DND-41 (cell line): ENCODE measurements around the gene ULK2.

Experiments
- ATAC-seq: fragments of 200-7000 bp; cut with Tn5 transposase; 3 replicates; pipeline ENCODE4 v1.9.1; 2021; ENCODE audit warnings: low read depth; ENCODE audit not compliant: insufficient read depth
- DNase-seq: peaks from one replicate; pipeline ENCODE4 v3.0.0-alpha.2; 2020
- H2AFZ ChIP-seq: 2 replicates; pipeline ENCODE4 v1.6.0; 2012; ENCODE audit warnings: low read depth, low read length
- H3K27ac ChIP-seq: 2 replicates; pipeline ENCODE4 v1.5.1; 2012; ENCODE audit warnings: low read length, inconsistent platforms
- H3K27me3 ChIP-seq: fragments of 200-600 bp; sonication (generic); 2 replicates; pipeline ENCODE4 v1.6.0; 2012; ENCODE audit warnings: low read length, mild to moderate bottlenecking, inconsistent platforms; ENCODE audit not compliant: insufficient read depth, poor library complexity
- H3K36me3 ChIP-seq: 2 replicates; pipeline ENCODE4 v1.5.1; 2012; ENCODE audit warnings: low read length, inconsistent platforms; ENCODE audit not compliant: insufficient read depth
- H3K4me1 ChIP-seq: 2 replicates; pipeline ENCODE4 v1.5.1; 2012; ENCODE audit warnings: mild to moderate bottlenecking, low read length; ENCODE audit not compliant: insufficient read depth
- H3K4me2 ChIP-seq: 2 replicates; pipeline ENCODE4 v1.6.0; 2012; ENCODE audit warnings: mild to moderate bottlenecking, moderate library complexity, low read length, inconsistent platforms; ENCODE audit not compliant: insufficient read depth
- H3K4me3 ChIP-seq, 2 experiments: fragments of 200-600 bp in 1 of 2; shearing (Covaris generic) in 1 of 2; 2 replicates each; pipeline ENCODE4 v1.5.1; 2012 to 2016; ENCODE audit warnings: inconsistent platforms in 2 of 2, low read length in 2 of 2, mild to moderate bottlenecking in 2 of 2, low read depth in 1 of 2, moderate library complexity in 1 of 2
- H3K79me2 ChIP-seq: 2 replicates; pipeline ENCODE4 v1.6.0; 2012; ENCODE audit warnings: low read length, inconsistent platforms; ENCODE audit not compliant: insufficient read depth
- H3K9ac ChIP-seq: 2 replicates; pipeline ENCODE4 v1.6.0; 2012; ENCODE audit warnings: low read depth, mild to moderate bottlenecking, inconsistent platforms, low read length, moderate library complexity
- H3K9me3 ChIP-seq: 2 replicates; pipeline ENCODE4 v1.5.1; 2012; ENCODE audit warnings: low read length, moderate library complexity, mild to moderate bottlenecking, inconsistent platforms; ENCODE audit not compliant: insufficient read depth, severe bottlenecking
- H4K20me1 ChIP-seq: 2 replicates; pipeline ENCODE4 v1.6.0; 2012; ENCODE audit warnings: low read length; ENCODE audit not compliant: insufficient read depth
- EZH2 ChIP-seq: IDR thresholded peaks from 3 replicates; pipeline ENCODE4 v1.6.1; 2012; ENCODE audit warnings: borderline replicate concordance, low read depth, mild to moderate bottlenecking, moderate library complexity, low read length, inconsistent platforms; ENCODE audit not compliant: severe bottlenecking
- TF ChIP-seq, protein P1 (sequence below): IDR thresholded peaks from 2 replicates; pipeline ENCODE4 v1.5.1; 2012; ENCODE audit warnings: borderline replicate concordance, low read length, moderate library complexity, mild to moderate bottlenecking; ENCODE audit not compliant: poor library complexity, severe bottlenecking; ENCODE audit errors: extremely low read depth

Gene ULK2

DNA sequence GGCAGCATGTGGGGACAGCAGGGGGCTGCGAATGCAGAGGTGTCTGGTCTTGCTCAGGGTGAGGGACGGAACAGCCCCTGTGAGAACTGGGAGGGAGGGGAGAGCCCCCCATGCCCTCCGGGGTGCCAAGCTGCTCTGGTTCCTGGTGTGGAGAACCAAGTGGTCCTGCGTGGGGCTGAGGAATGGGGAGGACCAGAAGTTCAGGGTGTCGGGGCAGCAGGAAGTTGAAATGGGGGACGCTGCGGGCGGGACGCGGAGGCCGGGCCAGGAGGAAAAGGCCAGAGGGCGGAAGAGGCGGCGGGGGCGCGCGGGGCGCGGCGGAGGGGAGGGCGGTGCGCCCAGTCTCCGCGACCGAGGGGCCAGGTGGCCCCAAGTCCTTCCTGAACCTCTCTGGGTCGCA, 123.2 kb downstream of the ULK2 start:
- Histone ChIP-seq H4K20me1 (peaks cover 2% of the 10 kb centered on the region; the same call in 1 of the 2 replicates), H3K27ac (no peak overlapping the region), H2AFZ (no peak overlapping the region), H3K79me2 (no peaks in the 10 kb centered on the region), H3K9me3 (no peaks in the 10 kb centered on the region), H3K36me3 (no peaks in the 10 kb centered on the region), H3K4me3 (no peak overlapping the region), H3K27me3 (no peaks in the 10 kb centered on the region), H3K4me1 (no peaks in the 10 kb centered on the region), H3K4me2 (no peak overlapping the region), H3K9ac (no peak overlapping the region)
- TF ChIP-seq EZH2 = no peak
- TF ChIP-seq, protein P1, sequence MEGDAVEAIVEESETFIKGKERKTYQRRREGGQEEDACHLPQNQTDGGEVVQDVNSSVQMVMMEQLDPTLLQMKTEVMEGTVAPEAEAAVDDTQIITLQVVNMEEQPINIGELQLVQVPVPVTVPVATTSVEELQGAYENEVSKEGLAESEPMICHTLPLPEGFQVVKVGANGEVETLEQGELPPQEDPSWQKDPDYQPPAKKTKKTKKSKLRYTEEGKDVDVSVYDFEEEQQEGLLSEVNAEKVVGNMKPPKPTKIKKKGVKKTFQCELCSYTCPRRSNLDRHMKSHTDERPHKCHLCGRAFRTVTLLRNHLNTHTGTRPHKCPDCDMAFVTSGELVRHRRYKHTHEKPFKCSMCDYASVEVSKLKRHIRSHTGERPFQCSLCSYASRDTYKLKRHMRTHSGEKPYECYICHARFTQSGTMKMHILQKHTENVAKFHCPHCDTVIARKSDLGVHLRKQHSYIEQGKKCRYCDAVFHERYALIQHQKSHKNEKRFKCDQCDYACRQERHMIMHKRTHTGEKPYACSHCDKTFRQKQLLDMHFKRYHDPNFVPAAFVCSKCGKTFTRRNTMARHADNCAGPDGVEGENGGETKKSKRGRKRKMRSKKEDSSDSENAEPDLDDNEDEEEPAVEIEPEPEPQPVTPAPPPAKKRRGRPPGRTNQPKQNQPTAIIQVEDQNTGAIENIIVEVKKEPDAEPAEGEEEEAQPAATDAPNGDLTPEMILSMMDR = no peak
- ATAC-seq = no peak
- no peak for DNase-seq

DNA sequence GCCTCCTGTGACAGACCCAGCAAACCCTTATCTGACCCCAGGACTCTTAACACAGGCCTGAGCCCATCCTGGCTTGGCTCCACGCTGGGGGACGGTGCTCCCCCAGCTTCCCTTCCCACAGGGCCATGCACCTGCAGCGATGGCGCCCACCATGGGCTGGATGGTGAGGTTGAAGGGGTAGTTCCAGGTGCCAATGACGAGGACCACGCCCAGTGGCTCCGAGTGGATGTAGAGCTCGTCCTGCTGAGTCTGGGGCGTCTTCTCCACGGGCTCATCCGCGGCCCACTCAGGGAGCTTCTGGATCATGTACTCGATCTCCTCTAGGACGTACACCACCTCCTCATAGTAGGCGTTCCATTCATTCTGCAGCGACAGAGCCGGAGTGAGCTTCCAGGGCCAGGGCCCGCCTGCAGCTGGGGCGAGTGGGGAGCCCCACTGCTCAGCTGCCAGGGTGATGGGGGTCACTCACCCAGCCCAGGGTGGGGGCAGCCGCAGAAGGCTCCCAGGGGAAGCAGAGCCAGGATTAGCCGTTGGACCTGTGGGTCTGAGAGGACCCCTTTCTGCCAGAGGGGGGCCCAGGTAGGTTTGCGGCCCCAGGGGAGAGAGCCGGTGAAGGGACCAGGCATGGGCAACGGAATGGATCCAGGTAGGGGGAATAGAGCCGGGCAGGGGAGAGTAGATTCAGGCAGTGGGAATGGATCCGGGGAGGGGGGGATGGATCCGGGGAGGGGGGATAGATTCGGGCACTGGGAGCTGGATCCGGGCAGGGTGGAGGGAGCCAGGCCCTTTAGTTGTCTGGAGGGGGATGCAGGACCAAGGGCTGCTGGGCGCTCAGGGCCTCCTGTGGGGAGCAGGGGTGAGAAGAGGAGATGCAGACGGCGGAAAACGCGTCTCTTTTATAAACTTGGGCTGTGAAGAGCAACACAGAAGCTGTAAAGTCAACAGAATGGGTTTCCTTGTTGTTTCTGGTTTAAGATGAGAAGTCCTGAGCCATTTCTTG, 124.3 kb downstream of the ULK2 start:
- Histone ChIP-seq H3K9me3 (no peaks in the 10 kb centered on the region), H3K9ac (no peak overlapping the region), H3K79me2 (no peaks in the 10 kb centered on the region), H3K4me1 (no peaks in the 10 kb centered on the region), H3K36me3 (no peaks in the 10 kb centered on the region), H3K4me3 (no peak overlapping the region), H3K27me3 (no peaks in the 10 kb centered on the region), H3K27ac (no peak overlapping the region), H3K4me2 (no peak overlapping the region), H4K20me1 (peaks cover 2% of the 10 kb centered on the region; the same call in 1 of the 2 replicates), H2AFZ (no peak overlapping the region)
- DNase-seq (no peak), ATAC-seq (no peak)
- no peak for TF ChIP-seq EZH2

DNA sequence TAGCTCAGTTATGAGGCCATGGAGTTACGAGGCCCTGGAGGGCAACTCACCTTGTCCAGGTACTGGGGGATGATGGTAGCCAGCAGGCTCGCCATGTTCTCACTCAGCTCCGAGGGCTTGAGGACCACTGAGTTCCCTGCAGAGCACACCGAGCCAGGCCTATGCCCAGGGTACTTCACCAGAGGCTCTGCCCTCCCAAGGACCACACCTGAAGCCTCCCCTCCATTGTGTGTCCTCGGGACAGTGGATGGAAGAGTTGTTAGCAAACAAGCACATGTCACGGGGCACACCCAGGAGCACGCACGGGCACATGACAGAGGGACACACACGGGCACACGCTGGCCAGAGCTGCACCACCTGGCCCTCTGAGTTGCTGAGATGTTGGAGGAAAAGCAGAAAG, 125.2 kb downstream of the ULK2 start:
- Histone ChIP-seq H3K4me3 (no peak overlapping the region), H3K36me3 (no peaks in the 10 kb centered on the region), H3K9ac (no peak overlapping the region), H3K9me3 (no peaks in the 10 kb centered on the region), H3K4me1 (no peaks in the 10 kb centered on the region), H3K4me2 (no peak overlapping the region), H3K27me3 (no peaks in the 10 kb centered on the region), H3K79me2 (no peaks in the 10 kb centered on the region), H3K27ac (no peak overlapping the region), H2AFZ (no peak overlapping the region), H4K20me1 (peaks cover 2% of the 10 kb centered on the region; the same call in 1 of the 2 replicates)
- no peak for DNase-seq
- no peak for ATAC-seq
- TF ChIP-seq, protein P1 = no peak
- no peak for TF ChIP-seq EZH2

GRCh38 chr17:19741832-19742457, 125.8 kb downstream of the ULK2 start:
- H3K9ac ChIP-seq = no peak overlapping the region
- DNase-seq = no peak
- TF ChIP-seq EZH2 = no peak
- TF ChIP-seq, protein P1 = no peak
- peaks cover 2% of the 10 kb centered on the region; the same call in 1 of the 2 replicates for H4K20me1 ChIP-seq
- H2AFZ ChIP-seq = no peak overlapping the region
- no peaks in the 10 kb centered on the region for H3K9me3 ChIP-seq
- no peak for ATAC-seq
- H3K4me2 ChIP-seq = no peak overlapping the region
- H3K36me3 ChIP-seq = no peaks in the 10 kb centered on the region
- H3K27ac ChIP-seq = no peak overlapping the region
- no peaks in the 10 kb centered on the region for H3K27me3 ChIP-seq
- no peak overlapping the region for H3K4me3 ChIP-seq
- H3K79me2 ChIP-seq = no peaks in the 10 kb centered on the region
- H3K4me1 ChIP-seq = no peaks in the 10 kb centered on the region
